GM19025 (cell line): ENCODE results near the gene GPR158.

ENCODE experiments used
- ATAC-seq: cut with Tn5 transposase; IDR thresholded peaks from one replicate; pipeline ENCODE4 v1.9.1; 2021; ENCODE audit warnings: mild to moderate bottlenecking, low read depth, moderate library complexity; ENCODE audit not compliant: unreplicated experiment

GPR158 gene

DNA sequence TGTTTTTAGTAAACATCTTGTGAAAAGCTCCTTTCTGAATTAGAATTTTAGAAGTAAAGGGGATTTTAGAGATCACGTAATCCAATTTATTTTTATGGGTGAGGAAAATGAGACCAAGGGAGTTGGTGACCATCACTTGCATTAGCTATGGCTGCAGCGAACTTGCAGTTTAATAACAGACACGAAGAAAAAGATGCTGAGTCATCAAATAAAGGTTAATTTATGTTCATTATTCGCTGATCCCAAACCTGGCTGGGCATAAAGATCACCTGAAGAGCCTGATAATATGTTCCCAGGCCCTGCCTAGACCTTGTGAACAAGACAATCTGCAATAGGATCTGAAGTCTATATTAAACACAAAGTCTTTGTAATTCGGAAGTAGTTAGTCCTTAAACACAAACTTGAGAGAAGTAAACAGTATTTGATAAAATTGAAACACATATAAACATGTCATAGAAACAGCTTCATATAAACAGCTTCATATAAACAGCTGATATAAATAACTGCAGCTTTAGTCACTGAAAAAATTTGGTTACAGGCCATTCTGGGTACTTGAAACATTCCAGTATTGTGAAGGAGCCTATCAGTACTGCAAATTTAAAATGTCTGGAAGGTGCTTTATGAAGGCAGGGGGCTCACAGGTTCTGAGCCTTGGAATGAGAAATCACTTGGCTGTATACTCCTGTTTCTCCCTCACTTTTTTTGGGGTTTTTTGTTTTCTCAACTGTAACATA, 16.5 kb downstream of the GPR158 start:
- no peak for ATAC-seq

DNA sequence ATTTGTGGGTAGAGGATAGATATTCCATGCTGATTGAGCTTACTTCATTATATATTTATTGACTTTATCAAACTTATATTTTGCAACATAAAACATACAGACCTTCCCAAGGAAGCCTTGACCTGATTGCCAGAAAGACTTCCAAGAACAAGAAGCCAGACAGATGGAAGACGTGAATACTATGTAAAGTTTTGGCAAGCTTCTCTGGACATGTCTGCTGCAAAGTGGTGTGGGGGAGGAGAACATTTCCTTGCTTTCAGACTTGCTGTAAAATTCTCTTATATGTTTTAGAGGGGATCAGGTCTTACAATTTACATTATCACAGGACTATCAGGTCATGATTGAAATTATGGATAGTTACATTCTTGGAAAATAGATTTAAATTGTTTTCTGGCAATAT, 23.4 kb downstream of the GPR158 start:
- ATAC-seq, result no peak

DNA sequence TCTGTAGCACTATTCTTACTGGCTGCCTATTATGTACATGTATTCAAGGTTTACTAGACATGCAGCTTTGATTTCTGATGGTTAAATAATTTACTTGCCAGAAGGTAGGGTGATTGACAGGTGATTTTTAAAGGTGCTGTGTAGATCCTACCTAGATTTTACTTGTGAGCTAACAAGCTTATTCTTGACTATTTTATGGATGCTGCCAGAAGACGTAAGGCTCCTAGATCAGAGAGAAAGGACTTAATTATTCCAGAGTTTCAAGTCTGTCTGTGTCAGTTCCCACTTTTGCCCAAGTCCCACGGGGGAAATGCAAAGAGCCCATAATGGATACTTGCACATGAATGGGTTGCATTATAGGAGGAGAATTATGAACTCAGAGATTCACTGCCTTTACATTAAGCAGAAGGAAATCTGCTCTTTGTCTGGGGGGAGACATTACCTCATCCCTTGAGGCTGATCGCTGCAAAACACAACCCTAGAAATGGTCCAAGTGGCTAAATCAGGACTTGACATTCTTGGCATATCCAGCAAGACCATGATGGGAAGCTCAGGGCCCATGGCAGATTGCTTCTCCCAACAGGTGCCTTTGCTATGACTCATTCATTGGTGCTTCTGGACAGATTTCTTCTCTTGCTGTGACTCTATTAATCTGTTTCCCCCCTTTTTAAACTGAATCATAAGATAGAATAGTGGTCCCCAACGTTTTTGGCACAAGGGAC, 32.1 kb downstream of the GPR158 start:
- ATAC-seq, result no peak

DNA sequence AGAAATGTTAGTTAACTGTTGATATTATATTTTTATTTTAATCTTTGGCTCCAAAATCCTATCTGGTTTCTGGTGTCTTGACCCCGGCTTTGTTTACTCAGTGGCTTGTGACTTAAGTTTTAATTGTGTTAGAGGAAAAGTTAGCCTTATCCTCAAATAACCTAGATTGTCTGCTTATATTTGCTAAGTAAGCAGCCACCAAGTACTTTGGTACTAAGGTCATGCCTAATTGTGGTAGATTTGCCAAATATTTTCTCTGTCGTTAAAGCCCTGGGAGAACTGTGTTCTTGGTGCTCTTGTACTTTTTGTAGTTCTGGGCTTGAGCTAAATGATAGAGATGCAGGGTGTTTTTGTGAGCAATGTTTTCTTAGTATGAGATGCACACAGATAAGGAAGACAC, 34.8 kb downstream of the GPR158 start:
- ATAC-seq, result no peak

DNA sequence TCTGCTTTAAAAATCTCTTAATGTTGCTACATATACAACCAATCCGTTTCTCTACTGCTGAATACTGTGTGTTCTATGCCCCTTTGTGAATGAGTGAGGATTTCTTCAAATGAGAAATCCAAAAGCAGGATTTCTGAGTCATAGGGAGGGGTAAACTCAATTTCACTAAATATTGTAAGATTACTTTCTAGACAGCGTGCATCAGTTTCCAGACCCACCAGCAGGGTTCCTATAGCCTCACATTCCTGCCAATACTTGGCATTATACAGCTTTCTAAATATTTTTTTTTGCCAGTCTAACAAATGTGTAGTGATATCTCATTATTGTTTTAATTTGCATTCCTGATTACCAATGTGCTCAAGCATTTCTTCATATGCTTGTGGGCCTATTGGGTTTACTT, 35.5 kb downstream of the GPR158 start:
- ATAC-seq, result no peak

DNA sequence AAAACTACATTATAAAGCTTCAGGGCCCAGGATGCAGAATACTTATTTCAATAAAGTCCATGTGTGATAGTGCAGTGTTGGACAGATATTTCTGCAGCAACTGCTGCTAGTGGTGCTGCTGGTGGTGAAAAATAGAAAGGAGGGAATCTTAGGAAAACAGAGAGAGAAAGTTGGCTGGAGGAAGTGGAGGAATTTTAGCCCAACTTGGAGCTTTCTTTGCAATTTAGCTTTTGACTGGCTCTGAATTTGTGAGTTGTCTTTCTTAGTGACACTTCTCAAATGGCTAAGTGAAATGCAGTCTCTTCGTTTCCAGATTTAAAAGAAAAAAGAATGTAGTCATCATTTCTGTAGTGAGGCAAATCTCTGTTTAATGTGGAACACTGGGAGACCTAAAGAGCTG, 45.4 kb downstream of the GPR158 start:
- no peak for ATAC-seq

DNA sequence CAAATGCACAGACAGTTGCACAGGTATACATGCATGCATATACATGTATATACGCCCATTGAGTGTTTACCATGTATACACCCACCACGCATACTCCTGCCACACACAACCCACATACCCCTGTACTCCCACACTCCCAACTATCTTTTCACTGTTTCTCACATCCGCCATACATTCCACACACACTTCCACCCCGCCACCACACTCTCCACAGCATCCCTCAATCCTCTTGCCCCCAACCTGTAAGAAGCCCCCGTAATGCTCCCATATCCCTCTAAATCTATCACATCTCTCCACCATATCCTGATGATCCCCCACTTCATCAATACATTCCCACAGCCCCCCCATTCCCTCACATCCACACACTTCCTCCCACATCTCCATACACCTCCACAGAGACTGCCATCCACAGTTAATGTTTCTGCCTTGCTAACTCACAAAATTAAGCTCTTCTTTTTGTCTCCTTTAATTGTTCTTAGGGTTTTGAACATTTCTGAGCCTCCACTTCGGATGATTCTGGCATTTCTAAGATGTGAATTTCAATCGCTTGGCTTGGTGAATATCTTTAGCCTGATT, 47.4 kb downstream of the GPR158 start:
- no peak for ATAC-seq

DNA sequence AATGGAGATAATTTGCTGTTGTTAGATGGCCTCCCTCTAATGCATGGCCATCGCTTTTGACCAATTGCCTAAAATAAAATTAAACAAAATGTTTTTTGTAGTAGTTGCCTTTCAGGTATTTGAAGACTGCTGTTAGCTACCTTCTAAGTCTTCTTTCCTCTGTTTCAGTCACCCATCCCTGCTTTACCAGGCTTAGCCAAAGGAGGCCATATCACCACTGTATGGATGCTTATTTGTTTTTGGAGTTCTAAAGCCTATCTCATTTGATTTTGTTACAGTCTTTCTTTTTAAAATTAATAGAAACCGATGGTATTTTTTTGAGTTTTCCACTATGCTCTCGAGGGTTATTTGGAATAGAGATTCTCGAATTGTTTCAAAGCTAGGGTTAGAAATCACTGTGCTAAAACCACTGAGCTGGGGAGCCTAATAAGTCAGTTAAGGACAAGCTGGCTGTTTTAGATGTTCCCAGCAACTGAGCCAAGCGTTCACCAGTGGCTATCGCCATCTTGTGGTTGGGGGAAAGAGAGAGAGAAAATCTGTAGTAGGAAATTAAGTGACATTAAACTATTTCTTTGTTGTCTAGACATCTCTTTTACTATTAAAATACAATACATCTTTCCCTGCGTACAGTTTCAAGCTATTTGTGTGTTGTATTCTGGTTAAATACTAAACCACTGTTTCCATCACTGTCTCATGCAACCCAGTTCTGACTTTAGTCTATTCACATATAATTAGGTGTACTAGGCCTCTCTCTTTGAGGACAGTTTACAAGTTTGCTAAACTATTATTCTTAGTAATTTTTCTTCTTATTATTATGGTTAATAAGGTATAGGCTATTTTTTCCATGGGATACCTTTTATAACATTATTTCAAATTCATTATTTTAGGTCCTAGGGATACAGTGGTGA, 52.2 kb downstream of the GPR158 start:
- ATAC-seq, result no peak

DNA sequence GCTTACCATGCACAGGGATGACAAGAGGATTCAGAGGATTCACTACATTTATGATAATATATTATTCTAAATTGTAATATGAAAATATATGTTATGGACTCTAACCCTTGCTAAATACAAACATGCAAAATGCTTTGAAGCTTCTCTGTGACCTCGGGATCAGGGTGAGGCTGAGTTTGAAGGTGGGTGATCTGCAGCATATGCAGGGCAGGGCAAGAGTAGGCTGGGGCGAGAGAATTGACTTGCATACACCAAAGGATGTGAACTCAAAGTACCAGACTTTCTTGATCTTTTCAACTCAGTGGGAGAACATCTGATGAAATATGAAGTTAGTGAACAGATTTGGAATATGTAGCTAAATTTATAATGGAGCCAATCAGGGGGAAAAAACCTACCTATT, 57.0 kb downstream of the GPR158 start:
- ATAC-seq, result no peak

DNA sequence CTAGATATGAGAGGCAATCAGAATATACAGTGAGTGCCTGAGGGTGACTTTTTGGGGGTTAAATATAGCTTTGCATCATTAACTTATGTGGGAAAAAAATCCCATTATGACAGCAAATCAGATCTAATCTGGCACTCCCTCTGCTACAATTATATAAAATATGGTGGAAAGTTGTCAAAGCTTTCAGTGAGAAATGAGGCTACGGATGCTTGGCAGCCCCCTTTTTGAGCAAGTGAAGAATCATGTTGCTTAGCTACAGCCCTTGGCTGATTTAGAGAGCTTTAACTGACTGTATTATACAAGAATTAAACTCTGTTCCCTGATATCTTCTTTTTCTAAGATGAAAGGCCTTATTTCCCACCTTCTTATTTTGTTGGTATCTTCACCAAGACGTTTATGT, 57.4 kb downstream of the GPR158 start:
- ATAC-seq, result no peak

DNA sequence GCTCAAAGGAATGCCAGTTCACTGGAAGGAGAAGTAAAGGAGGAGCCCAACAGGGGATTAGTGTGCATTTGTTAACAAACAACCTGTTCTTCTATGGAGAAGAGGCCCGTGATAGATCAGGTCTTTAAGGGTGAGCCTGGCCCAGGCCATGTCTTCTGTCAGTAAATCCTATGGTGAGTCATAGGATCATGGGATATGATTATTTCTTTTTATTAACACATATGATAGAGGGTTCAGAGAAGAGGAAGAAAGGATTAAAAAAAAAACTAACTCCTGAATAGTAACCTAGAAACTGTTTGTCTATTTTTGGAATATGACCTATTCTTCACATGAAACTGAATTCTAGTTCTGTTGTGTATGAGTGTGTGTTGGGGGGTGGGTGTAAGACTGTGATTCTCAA, 70.4 kb downstream of the GPR158 start:
- ATAC-seq, result no peak

DNA sequence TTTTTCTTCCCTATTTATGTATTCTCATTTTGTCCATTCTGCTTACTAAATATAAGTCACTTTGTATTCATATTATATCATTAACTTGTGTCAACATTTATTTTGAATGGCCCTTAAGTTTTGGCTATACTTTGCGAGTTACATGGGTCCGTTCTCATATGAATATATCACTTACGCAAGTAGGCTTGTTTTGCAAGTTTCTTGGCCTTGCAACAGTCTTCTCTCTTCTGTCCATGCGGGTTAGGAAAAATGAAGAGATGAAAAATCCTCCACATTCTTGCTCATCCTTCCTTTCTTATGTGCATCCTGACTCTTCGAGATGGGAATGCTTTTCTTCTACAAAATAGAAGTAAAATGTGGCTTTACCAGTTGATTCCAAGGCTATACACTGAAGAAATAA, 82.8 kb downstream of the GPR158 start:
- ATAC-seq, result no peak

DNA sequence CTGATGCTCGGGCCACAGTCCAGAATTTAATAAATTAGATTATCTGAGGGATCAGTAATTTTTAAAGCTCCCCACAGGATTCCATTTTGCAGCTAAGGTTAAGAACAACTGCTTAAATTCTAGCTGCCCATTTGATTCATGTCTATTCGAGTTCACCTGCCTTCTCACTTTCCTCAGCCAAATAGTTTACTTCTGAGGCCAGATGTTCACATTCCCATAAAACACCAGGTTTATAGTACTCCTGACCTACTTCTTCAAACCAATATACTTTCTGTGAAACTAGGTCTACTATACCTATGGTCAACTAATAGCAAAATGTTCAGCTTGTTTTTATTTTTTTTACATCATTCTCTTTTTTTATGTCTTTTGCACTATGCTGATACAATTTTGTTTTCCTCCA, 86.3 kb downstream of the GPR158 start:
- no peak for ATAC-seq

DNA sequence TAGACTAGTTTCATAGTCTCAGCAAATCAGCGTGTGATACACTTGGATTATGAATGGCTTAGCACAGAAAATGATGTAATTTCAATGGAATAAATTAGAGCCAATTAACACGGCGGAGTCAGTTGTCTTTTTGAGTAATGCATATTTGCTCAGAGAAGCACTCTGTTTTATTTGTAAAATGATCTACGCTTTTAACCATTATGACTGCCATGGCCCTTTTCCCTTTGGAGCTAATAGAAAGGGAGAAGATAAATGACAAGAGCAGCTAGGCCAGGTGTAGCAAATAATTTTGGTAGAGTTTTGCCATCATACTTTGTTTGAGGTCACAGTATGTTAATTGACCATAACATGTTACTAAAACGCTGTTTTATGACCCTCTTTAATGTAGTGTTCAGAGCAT, 86.8 kb downstream of the GPR158 start:
- ATAC-seq, result no peak

DNA sequence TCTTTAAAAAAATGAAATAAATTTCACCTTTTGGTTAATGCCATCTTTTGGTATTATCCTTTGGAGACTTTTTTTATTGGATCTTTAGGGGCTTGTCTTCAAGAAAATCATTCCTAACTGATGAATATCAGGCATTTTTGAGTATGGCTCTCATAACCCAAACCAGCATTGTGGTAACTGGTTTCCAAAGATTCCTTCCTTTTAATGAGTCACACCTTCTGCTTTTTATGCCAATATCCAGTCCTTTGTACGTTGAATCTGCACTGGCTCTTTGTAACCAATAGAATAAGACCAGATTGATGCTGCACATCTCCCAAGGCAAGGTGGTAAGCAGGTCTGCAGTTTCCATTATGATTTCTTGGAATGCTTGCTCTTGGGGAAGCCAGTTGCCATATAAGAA, 89.1 kb downstream of the GPR158 start:
- no peak for ATAC-seq

DNA sequence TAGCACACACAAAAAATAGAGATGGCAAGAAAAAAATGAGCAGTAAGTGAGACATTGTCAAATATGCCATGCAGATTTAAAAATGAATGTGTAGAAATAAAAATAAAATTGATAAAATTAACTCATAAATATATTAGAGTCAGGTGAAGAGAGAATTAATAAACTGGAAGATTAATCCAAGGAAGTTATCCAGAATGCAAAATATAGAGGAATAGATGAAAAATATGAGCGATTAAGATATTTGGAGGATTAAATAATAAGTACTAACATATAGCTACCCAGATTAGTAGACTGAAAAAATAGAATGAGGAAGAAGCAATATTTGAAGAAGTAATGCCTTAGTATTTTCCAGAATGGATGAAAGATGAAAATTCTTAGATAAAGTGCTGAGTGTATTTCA, 103.4 kb downstream of the GPR158 start:
- ATAC-seq, result no peak

DNA sequence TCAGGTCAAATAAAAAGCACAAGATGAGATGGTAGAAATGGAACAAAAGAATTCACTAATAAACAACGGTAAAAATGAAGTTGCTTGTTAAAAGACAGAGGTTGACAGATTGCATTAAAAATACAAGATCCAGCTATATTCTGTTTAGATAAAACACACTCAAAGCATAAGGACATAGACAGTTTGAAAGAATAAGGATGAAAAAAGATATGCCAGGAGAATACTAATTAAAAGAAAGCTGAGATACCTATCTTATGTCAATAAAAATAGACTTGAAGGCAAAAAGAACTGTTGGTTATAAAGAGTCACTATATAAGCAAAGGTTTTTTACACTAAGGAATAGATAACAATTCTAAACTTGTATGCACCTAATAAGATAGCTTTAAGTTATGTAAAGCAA, 105.3 kb downstream of the GPR158 start:
- no peak for ATAC-seq

DNA sequence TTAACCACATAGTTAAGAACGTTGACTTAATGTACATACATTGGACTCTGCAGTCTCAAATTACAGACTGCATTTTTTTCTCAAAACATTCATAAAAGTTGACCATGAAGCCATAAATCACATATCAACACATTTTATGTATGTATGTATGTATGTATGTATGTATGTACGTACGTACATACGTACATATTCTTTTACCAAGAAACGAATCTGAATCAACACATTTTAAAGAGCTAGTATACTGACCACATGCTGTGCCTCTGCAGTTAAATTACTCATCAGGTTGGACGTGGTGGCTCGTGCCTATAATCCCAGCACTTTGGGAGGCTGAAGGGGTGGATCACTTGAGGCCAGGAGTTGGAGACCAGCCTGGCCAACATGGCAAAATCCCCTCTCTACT, 105.8 kb downstream of the GPR158 start:
- ATAC-seq, result no peak

DNA sequence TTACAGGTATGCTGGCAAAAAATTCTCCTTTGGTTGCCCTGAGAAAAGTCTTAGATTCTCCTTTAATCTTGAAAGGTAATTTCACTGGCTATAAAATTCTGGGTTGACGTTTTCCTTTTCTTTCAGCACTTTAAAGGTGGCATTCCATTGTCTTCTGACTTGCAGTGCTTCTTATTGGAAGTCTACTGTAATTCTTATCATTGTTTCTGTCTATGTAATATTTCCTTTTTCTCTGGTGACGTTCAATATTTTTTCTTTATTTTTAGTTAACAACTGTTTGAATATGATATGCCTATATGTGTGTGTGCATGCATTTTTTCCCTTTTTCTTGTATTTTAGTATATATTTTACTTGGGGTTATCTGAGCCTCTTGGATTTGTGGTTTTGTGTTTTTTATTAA, 111.0 kb downstream of the GPR158 start:
- no peak for ATAC-seq

DNA sequence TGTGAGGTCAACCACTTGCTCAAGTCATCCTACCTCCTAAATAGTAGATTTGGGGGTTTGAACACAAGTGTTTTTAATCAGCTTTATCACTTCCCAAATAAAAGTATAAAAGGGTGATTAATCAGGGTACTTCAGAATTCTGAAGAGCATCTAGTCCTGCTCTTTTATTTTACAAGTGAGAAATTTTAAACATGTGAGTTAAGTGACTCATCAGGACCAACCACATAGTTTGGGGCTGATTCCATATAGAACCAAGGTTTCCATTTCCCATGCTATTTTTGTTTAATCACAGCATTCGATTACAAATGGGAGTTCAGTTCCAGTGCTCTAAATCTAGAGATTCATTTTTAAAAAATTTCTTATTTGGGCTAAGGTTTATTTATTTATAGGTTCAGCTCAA, 113.4 kb downstream of the GPR158 start:
- no peak for ATAC-seq
